Ectodermal cell (in vitro differentiated cells): ENCODE data around the gene DDX25.
"Not testable (repeated sequence)": the region's sequence is repeated elsewhere in the genome, so short reads cannot be mapped to it uniquely, and the experiment has no call there.

Experiments used
- H3K27ac ChIP-seq: 2 replicates; pipeline ENCODE4 v1.7.0; 2013; ENCODE audit warnings: mild to moderate bottlenecking, low read depth, low read length; ENCODE audit not compliant: insufficient read depth, poor library complexity, severe bottlenecking
- H3K27me3 ChIP-seq: 2 replicates; pipeline ENCODE4 v1.7.0; 2013; ENCODE audit warnings: mild to moderate bottlenecking, low read length; ENCODE audit not compliant: insufficient read depth, control insufficient read depth, poor library complexity, severe bottlenecking
- H3K36me3 ChIP-seq: one replicate; pipeline ENCODE4 v1.7.0; 2013; ENCODE audit warnings: low read length; ENCODE audit not compliant: control insufficient read depth, insufficient read depth
- H3K4me1 ChIP-seq: one replicate; pipeline ENCODE4 v1.7.0; 2013; ENCODE audit warnings: low read length; ENCODE audit not compliant: control insufficient read depth, insufficient read depth
- H3K4me3 ChIP-seq: 2 replicates; pipeline ENCODE4 v1.7.0; 2013; ENCODE audit warnings: low read depth, low read length, control low read depth; ENCODE audit not compliant: insufficient read depth
- H3K9me3 ChIP-seq: 2 replicates; pipeline ENCODE4 v1.7.0; 2013; ENCODE audit warnings: mild to moderate bottlenecking, low read length, moderate library complexity; ENCODE audit not compliant: control insufficient read depth
- WGBS, 2 experiments: methylation state at CpG; one replicate each; pipeline ENCODE4 v1.1.7; 2013; ENCODE audit warnings: missing lambda C conversion rate in 2 of 2; 5-methylcytosine and 5-hydroxymethylcytosine counted together

DDX25 gene

GRCh38 chr11:125902927-125903710, 1.2 kb upstream of the DDX25 start, which contains the start of gene PUS3:
TSS of gene PUS3 (minus strand) at chr11:125903206. CDS start at chr11:125896284, 6,922 bp downstream.
- Histone ChIP-seq H3K4me1 (no peaks in the 10 kb centered on the region), H3K9me3 (no peaks in the 10 kb centered on the region), H3K36me3 (no peaks in the 10 kb centered on the region), H3K27ac (no peak within 1 kb of the TSS), H3K4me3 (peak within 1 kb of the TSS; percentile 55), H3K27me3 (peaks cover 24% of the 10 kb centered on the region)
- WGBS, 2 experiments = 4 to 5% methylated on average over 30 to 31 of the region's 31 CpGs

- Histone ChIP-seq H3K27me3 (peaks cover 24% of the 10 kb centered on the region), H3K9me3 (no peaks in the 10 kb centered on the region), H3K27ac (no peak overlapping the region), H3K4me1 (no peaks in the 10 kb centered on the region), H3K4me3 (peak overlapping the region; percentile 55), H3K36me3 (no peaks in the 10 kb centered on the region)
- WGBS, 2 experiments = 81 to 87% methylated on average over 11 of the region's 11 CpGs
These were observed 370 bp downstream of the DDX25 start for GRCh38 chr11:125904678-125905077.

GRCh38 chr11:125910226-125910849, 6.0 kb downstream of the DDX25 start:
- WGBS, 2 experiments = 93 to 95% methylated on average over 8 of the region's 8 CpGs
- H3K9me3 ChIP-seq = no peaks in the 10 kb centered on the region
- H3K27me3 ChIP-seq = peaks cover 6% of the 10 kb centered on the region
- no peak overlapping the region for H3K27ac ChIP-seq
- H3K4me3 ChIP-seq = no peak overlapping the region
- H3K36me3 ChIP-seq = no peaks in the 10 kb centered on the region
- H3K4me1 ChIP-seq = no peaks in the 10 kb centered on the region

DNA sequence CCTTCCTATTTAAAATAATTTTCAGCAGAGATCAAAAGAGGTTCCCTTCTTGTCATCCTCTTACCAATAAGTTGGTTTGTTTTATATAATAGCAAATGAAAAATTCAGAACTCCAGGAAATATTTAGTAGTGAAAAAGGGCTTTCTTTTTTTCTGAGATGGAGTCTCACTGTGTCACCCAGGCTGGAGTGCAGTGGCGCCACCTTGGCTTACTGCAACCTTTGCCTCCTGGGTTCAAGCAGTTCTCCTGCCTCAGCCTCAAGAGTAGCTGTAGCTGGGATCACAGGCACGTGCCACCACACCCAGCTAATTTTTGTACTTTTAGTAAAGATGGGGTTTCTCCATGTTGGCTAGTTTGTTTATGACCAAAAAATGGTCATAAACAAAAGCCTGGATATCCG, 10.3 kb downstream of the DDX25 start:
- not testable (repeated sequence) for H3K4me1 ChIP-seq, H3K27me3 ChIP-seq, H3K4me3 ChIP-seq, H3K27ac ChIP-seq, H3K9me3 ChIP-seq, H3K36me3 ChIP-seq
- WGBS, 2 experiments = 74 to 79% methylated on average over 3 of the region's 3 CpGs

DNA sequence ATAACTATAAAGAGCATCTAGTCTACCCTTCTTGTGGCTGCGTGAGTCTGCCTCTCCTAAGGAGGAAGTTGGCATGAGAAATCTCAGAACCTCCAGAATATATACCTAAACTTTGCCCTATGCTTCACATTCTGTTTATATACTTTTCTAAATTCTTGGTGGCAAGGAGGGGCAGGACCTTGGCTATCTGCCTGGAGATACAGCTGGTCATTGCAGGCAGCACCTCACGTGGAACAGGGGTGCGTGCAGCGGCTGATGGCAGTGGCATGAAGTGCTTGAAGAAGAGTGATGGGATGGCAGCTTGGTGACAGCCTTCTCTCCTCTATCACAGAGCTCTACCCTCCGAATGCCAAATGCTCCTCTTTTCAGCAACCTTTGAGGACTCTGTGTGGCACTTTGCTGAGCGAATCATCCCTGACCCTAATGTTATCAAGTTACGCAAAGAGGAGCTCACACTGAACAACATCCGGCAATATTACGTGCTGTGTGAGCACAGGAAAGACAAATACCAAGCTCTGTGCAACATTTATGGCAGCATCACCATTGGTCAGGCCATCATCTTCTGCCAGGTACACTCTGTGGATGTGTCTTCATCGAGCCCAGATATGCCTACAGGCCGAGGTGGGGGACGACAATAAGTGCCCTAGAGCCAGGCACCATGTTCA, 12.5 kb downstream of the DDX25 start:
- 93 to 95% methylated on average over 12 of the region's 12 CpGs for WGBS, 2 experiments
- no peak overlapping the region for H3K4me3 ChIP-seq
- H3K36me3 ChIP-seq = no peaks in the 10 kb centered on the region
- H3K27ac ChIP-seq = no peak overlapping the region
- H3K27me3 ChIP-seq = no peaks in the 10 kb centered on the region
- H3K4me1 ChIP-seq = no peaks in the 10 kb centered on the region
- no peaks in the 10 kb centered on the region for H3K9me3 ChIP-seq

GRCh38 chr11:125918140-125918840, 14.0 kb downstream of the DDX25 start:
- no peaks in the 10 kb centered on the region for H3K36me3 ChIP-seq
- WGBS, 2 experiments = 84 to 88% methylated on average over 13 of the region's 13 CpGs
- no peaks in the 10 kb centered on the region for H3K9me3 ChIP-seq
- no peaks in the 10 kb centered on the region for H3K4me1 ChIP-seq
- H3K27ac ChIP-seq = no peak overlapping the region
- H3K4me3 ChIP-seq = no peak overlapping the region
- no peaks in the 10 kb centered on the region for H3K27me3 ChIP-seq

GRCh38 chr11:125921042-125921441, 16.7 kb downstream of the DDX25 start:
- Histone ChIP-seq H3K36me3 (no peaks in the 10 kb centered on the region), H3K9me3 (no peaks in the 10 kb centered on the region), H3K27ac (no peak overlapping the region), H3K27me3 (no peaks in the 10 kb centered on the region), H3K4me1 (peaks cover 11% of the 10 kb centered on the region), H3K4me3 (no peak overlapping the region)
- WGBS, 2 experiments = 91 to 95% methylated on average over 9 of the region's 9 CpGs

GRCh38 chr11:125922156-125922555, 17.8 kb downstream of the DDX25 start:
- Histone ChIP-seq H3K27ac (no peak overlapping the region), H3K27me3 (no peaks in the 10 kb centered on the region), H3K4me1 (peaks cover 13% of the 10 kb centered on the region), H3K36me3 (no peaks in the 10 kb centered on the region), H3K4me3 (no peak overlapping the region), H3K9me3 (no peaks in the 10 kb centered on the region)
- 95 to 96% methylated on average over 3 of the region's 3 CpGs for WGBS, 2 experiments

GRCh38 chr11:125923012-125923579, 18.8 kb downstream of the DDX25 start:
- Histone ChIP-seq H3K27ac (no peak overlapping the region), H3K36me3 (no peaks in the 10 kb centered on the region), H3K4me3 (no peak overlapping the region), H3K4me1 (peaks cover 13% of the 10 kb centered on the region), H3K27me3 (no peaks in the 10 kb centered on the region), H3K9me3 (no peaks in the 10 kb centered on the region)
- 5 to 14% methylated on average over 5 to 7 of the region's 8 CpGs for WGBS, 2 experiments
